ENCODE data around the gene DDR2. TPM values are rescaled to one million over a fixed set of nuclear protein-coding genes. Genes with fewer than 3 reads are reported as not detected.

DDR2 gene
- total and polyA plus RNA-seq, 2 of the 4 experiments (the other 2 are of a cell fraction) = 66.1 to 245 TPM

DNA sequence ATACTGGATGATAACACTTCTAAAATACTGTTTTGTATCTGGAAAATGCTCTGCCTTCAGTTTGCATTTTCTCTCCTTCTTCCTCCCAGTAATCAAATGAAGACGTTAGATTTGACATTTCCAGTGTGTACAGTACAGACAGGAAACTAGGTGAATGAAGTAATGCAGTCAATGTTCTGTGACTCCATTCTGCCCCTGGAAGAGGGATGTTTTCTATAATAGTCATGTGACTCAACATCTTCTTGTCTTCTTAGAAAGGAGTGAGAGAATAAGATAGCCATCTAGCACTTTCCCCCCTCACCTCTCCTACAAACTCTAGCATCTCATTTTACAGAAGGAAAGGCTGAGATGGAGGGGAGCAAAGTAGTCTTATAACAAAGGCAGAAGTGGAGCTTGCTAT is 77.6 kb downstream of the DDR2 start:
- Histone ChIP-seq H3K27me3 (ENCODE audit: control insufficient read depth, insufficient read depth, low read length) (no peaks in the 10 kb centered on the region), H3K27ac (ENCODE audit: insufficient read depth, low read length) (peak overlapping the region; percentile 93), H3K14ac (replicated peaks; ENCODE audit: low read depth, low read length) (peak overlapping the region; percentile 48), H2BK5ac (ENCODE audit: low read depth, low read length, poor library complexity, severe bottlenecking) (peak overlapping the region; percentile 88), H4K91ac (ENCODE audit: insufficient read depth, low read depth, low read length) (no peak overlapping the region), H3K4me3 (ENCODE audit: insufficient read depth, low read depth, low read length) (no peak overlapping the region), H3K56ac (ENCODE audit: extremely low read depth, insufficient read depth, low read length) (no peak overlapping the region), H3K36me3 (ENCODE audit: control insufficient read depth, insufficient read depth, low read length) (peaks cover 31% of the 10 kb centered on the region), H3K23ac (ENCODE audit: low read depth, low read length) (0 out of 2 replicates have a peak overlapping the region, but pooled peaks have one; percentile 40), H2BK20ac (ENCODE audit: low read depth, low read length) (no peak overlapping the region; the same call in 1 of the 2 replicates), H2BK15ac (ENCODE audit: low read depth, low read length) (no peak overlapping the region), H3K4me1 (ENCODE audit: control insufficient read depth, insufficient read depth, low read length) (peaks cover 28% of the 10 kb centered on the region), H4K5ac (ENCODE audit: low read depth, low read length) (peak overlapping the region; percentile 35), H2AK5ac (ENCODE audit: low read depth, low read length) (no peak overlapping the region), H3K4ac (ENCODE audit: low read depth, low read length) (peak overlapping the region; percentile 64; the same call in 1 of the 2 replicates), H3K18ac (ENCODE audit: low read depth, low read length) (peak overlapping the region; percentile 49), H3K9me1 (ENCODE audit: insufficient read depth, low read length) (peaks cover 51% of the 10 kb centered on the region), H4K20me1 (ENCODE audit: insufficient read depth, low read length) (peaks cover 70% of the 10 kb centered on the region; the same call in 1 of the 2 replicates), H4K8ac (ENCODE audit: low read depth in 2 of 2, low read length in 2 of 2) (peak overlapping the region in 1 of 2 experiments; percentile 12; a peak in 3 of 4 replicates), H2BK120ac (ENCODE audit: low read depth, low read length) (peak overlapping the region; percentile 44; the same call in 1 of the 2 replicates), H3K9me3 (ENCODE audit: control insufficient read depth, insufficient read depth, low read length) (no peaks in the 10 kb centered on the region), H2AK9ac (replicated peaks; ENCODE audit: low read depth, low read length, poor library complexity) (peak overlapping the region; percentile 77), H3K4me2 (ENCODE audit: low read depth, low read length) (peak overlapping the region; percentile 58), H3K9ac (ENCODE audit: low read depth, low read length) (peak overlapping the region; percentile 48; the same call in 1 of the 2 replicates), H2AFZ (replicated peaks; ENCODE audit: low read length, poor library complexity) (no peak overlapping the region), H3K79me1 (ENCODE audit: low read depth in 1 of 2, low read length in 2 of 2) (peaks cover 67 to 86% of the 10 kb centered on the region in 2 experiments)
- dilution Hi-C loops (cut with HindIII; ENCODE audit: low sequenced_read_pairs, unreplicated experiment) (no loop called here), intact Hi-C loops (cut with micrococcal nuclease) (loop anchor here (2.0 to 5.0 kb wide), 2 partner anchors 13 to 62 kb away; no protein-coding TSS in a partner anchor), in situ Hi-C loops (cut with MboI; ENCODE audit: low sequenced_read_pairs) (no loop called here)
- no TSS peak for BruUV-seq (replicated peaks)
- CTCF ChIA-PET = interaction anchor here (1.4 kb wide), 1 partner anchor 96 kb away, joined by 4 read pairs; no protein-coding TSS in a partner anchor
- POLR2A ChIA-PET (ENCODE audit: unreplicated experiment) = no interaction called here
- ATAC-seq (ENCODE audit: low read depth) (peak; percentile 34), DNase-seq (peak; percentile 44)
- no CpG with 5 or more reads among the region's 1 CpG for WGBS, 2 experiments (ENCODE audit: extremely low coverage in 2 of 2, insufficient read length in 1 of 2)
- peak; percentile 34; the same call in 1 of the 2 replicates for TF ChIP-seq USF2 (IDR thresholded peaks at IDR 0.05; ENCODE audit: low read depth, low read length)
- no peak for TF ChIP-seq FOS (IDR thresholded peaks at IDR 0.05; ENCODE audit: low read depth, low read length)
- TF ChIP-seq NFE2L2 (IDR thresholded peaks at IDR 0.05; ENCODE audit: low read depth, low read length) = no peak
- TF ChIP-seq MAZ (IDR thresholded peaks at IDR 0.05; ENCODE audit: borderline replicate concordance, low read depth, low read length) = no peak
- TF ChIP-seq MXI1 (IDR thresholded peaks at IDR 0.05; ENCODE audit: borderline replicate concordance, low read depth, low read length) = no peak
- TF ChIP-seq BHLHE40 (IDR thresholded peaks at IDR 0.05; ENCODE audit: low read depth, low read length) = no peak
- TF ChIP-seq CEBPB (IDR thresholded peaks at IDR 0.05; ENCODE audit: low read depth, low read length) = no peak
- TF ChIP-seq CTCF (conservative IDR thresholded peaks at IDR 0.05; ENCODE audit: low read depth, low read length) = no peak

Data from IMR-90 (cell line).